Tibial nerve (tissue), 4 donors: ENCODE results near the gene FLVCR2.

ENCODE experiments used
- CTCF ChIP-seq, 5 experiments: fragments of 200-600 bp in 3 of 5; fragments of 450-650 bp in 2 of 5; sonication (generic) in 3 of 5; IDR thresholded peaks; one replicate each; pipeline ENCODE4 v1.5.1; 2016 to 2019; ENCODE audit warnings: antibody characterized with exemption in 5 of 5, mild to moderate bottlenecking in 3 of 5, moderate library complexity in 2 of 5
- EP300 ChIP-seq, 2 donors: sonication (generic); formaldehyde crosslinking; IDR thresholded peaks; one replicate each; pipeline ENCODE4 v1.6.1; 2017; ENCODE audit warnings: antibody characterized with exemption in 2 of 2, mild to moderate bottlenecking in 1 of 2
- POLR2A ChIP-seq, 2 donors: fragments of 450-650 bp; IDR thresholded peaks; one replicate each; pipeline ENCODE4 v1.6.1; 2017; ENCODE audit warnings: antibody characterized with exemption in 2 of 2, mild to moderate bottlenecking in 2 of 2, moderate library complexity in 2 of 2

DNA sequence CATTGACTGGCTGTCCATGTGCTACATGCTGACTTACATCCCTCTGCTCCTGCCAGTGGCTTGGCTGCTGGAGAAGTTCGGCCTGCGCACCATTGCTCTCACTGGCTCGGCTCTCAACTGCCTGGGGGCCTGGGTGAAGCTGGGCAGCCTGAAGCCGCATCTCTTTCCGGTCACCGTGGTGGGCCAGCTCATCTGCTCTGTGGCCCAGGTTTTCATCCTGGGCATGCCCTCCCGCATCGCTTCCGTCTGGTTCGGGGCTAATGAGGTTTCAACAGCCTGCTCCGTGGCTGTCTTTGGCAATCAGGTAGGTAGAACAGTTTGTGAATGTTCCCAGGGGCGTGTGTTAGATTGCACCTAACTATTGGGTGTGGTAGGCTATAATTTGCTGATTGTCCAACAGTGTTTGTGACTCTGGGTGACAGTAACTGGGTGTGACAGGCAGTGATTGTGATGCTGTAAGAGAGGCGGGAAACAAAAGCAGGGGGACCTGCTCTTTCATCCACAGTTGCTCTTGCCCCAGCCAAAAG, 981 bp downstream of the FLVCR2 start:
- no peak for TF ChIP-seq POLR2A (IDR thresholded peaks at IDR 0.05)
- TF ChIP-seq CTCF (IDR thresholded peaks at IDR 0.05): no peak
- TF ChIP-seq EP300 (IDR thresholded peaks at IDR 0.05): no peak
